HL-60 (cell line): ENCODE measurements around the gene TTLL11.

Experiments used
- DNase-seq, 2 experiments: peaks; one replicate each; pipeline ENCODE4 v3.0.0-alpha.2; 2010 to 2020; ENCODE audit warnings: low read depth in 1 of 2, low spot score in 1 of 2
- H3K27ac ChIP-seq: fragments of 250-450 bp; sonication (Bioruptor Pico); replicated peaks from 2 replicates; pipeline ENCODE4 v1.5.1; 2020; ENCODE audit warnings: mild to moderate bottlenecking, moderate library complexity
- H3K27me3 ChIP-seq: fragments of 250-450 bp; sonication (Bioruptor Pico); 2 replicates; pipeline ENCODE4 v1.5.1; 2021; ENCODE audit warnings: mild to moderate bottlenecking, moderate library complexity; ENCODE audit not compliant: insufficient read depth, poor library complexity, severe bottlenecking
- H3K4me3 ChIP-seq: replicated peaks from 2 replicates; pipeline ENCODE4 v1.5.1; 2011; ENCODE audit warnings: mild to moderate bottlenecking, control low read depth, low read length; ENCODE audit not compliant: insufficient read depth
- GABPA ChIP-seq: IDR thresholded peaks from 2 replicates; pipeline ENCODE4 v1.6.1; 2012; ENCODE audit warnings: low read depth
- POLR2AphosphoS5 ChIP-seq: IDR thresholded peaks from 2 replicates; pipeline ENCODE4 v1.6.1; 2012; ENCODE audit warnings: low read depth
- REST ChIP-seq: IDR thresholded peaks from 2 replicates; pipeline ENCODE4 v1.6.1; 2012; ENCODE audit warnings: low read depth; ENCODE audit not compliant: insufficient replicate concordance
- SPI1 ChIP-seq: IDR thresholded peaks from 2 replicates; pipeline ENCODE4 v1.6.1; 2012; ENCODE audit warnings: low read depth, mild to moderate bottlenecking, borderline replicate concordance
- TF ChIP-seq, protein P1 (sequence below): IDR thresholded peaks from one replicate; pipeline ENCODE4 v1.5.1; 2011; ENCODE audit warnings: low read length, control low read depth, inconsistent platforms; ENCODE audit not compliant: insufficient read depth

TTLL11 gene

DNA sequence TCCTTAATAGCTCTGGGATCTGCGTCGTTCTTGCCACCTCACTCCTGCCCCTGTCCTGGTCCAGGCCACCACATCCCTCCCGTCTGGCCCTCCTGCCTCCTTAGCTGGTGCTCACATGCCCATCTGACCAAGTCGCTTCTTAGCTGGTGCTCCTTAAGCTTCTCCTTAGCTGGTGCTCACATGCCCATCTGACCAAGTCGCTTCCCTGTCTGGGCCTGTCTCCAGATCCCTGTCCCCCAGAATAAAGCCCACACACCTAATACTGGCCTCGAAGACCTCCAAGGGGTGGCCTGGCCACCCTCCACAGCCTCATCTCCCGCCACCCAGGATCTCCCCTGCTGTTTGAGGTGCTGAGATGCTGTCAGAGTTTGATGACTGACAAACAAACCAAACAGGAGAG lies 31.4 kb upstream of the TTLL11 start:
- H3K4me3 ChIP-seq: no peak overlapping the region
- H3K27me3 ChIP-seq: peaks cover 17% of the 10 kb centered on the region
- TF ChIP-seq SPI1: no peak
- TF ChIP-seq POLR2AphosphoS5: no peak
- no peak for TF ChIP-seq REST
- TF ChIP-seq, protein P1, sequence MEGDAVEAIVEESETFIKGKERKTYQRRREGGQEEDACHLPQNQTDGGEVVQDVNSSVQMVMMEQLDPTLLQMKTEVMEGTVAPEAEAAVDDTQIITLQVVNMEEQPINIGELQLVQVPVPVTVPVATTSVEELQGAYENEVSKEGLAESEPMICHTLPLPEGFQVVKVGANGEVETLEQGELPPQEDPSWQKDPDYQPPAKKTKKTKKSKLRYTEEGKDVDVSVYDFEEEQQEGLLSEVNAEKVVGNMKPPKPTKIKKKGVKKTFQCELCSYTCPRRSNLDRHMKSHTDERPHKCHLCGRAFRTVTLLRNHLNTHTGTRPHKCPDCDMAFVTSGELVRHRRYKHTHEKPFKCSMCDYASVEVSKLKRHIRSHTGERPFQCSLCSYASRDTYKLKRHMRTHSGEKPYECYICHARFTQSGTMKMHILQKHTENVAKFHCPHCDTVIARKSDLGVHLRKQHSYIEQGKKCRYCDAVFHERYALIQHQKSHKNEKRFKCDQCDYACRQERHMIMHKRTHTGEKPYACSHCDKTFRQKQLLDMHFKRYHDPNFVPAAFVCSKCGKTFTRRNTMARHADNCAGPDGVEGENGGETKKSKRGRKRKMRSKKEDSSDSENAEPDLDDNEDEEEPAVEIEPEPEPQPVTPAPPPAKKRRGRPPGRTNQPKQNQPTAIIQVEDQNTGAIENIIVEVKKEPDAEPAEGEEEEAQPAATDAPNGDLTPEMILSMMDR: no peak
- TF ChIP-seq GABPA: no peak

DNA sequence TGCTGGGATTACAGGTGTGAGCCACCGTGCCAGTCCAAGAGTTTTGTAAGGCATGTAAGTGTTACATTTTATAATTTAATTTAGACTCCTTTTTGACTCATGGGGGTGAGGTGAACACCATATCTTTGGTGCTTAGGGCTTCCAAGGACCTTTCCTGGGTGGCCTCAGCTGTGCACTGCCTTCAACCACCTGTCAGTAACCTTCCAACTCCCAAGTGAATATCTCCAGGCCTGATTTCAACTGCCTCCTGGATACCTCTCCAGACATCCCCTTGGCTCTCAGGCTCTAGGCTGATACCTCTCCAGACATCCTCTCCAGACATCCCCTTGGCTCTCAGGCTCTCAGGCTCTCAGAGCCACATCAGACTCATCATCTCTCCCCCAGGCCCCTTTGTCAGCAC lies 30.9 kb upstream of the TTLL11 start:
- Histone ChIP-seq H3K27me3 (peaks cover 17% of the 10 kb centered on the region), H3K27ac (no peak overlapping the region), H3K4me3 (no peak overlapping the region)
- DNase-seq: no peak
- TF ChIP-seq REST (no peak), GABPA (no peak)

More for the DNA sequence above, 31.4 kb upstream of the TTLL11 start:
- H3K27ac ChIP-seq: no peak overlapping the region
- DNase-seq: no peak

- TF ChIP-seq SPI1: no peak
- TF ChIP-seq, protein P1: peak; percentile 99
- H3K27ac ChIP-seq: no peak overlapping the region
- H3K27me3 ChIP-seq: peaks cover 14% of the 10 kb centered on the region
- DNase-seq: peak; percentile 56 to 69
- no peak overlapping the region for H3K4me3 ChIP-seq
Observed at GRCh38 chr9:122122903-122123632, 30.0 kb upstream of the TTLL11 start.

GRCh38 chr9:122122468-122122867 lies 29.4 kb upstream of the TTLL11 start:
- H3K4me3 ChIP-seq: no peak overlapping the region
- DNase-seq: peak in 1 of 2 experiments; percentile 9
- H3K27ac ChIP-seq: no peak overlapping the region
- TF ChIP-seq GABPA (no peak), REST (no peak), POLR2AphosphoS5 (no peak), SPI1 (no peak)
- TF ChIP-seq, protein P1: no peak
- peaks cover 14% of the 10 kb centered on the region for H3K27me3 ChIP-seq
